GF-D8 (cell line): ENCODE measurements around the gene CACNA1H.
"Not testable (repeated sequence)": the region's sequence is repeated elsewhere in the genome, so short reads cannot be mapped to it uniquely, and the experiment has no call there.

Experiments
- DNase-seq: peaks from one replicate; lab custom pipeline; 2025; lab: John Stamatoyannopoulos, UW

CACNA1H gene

DNA sequence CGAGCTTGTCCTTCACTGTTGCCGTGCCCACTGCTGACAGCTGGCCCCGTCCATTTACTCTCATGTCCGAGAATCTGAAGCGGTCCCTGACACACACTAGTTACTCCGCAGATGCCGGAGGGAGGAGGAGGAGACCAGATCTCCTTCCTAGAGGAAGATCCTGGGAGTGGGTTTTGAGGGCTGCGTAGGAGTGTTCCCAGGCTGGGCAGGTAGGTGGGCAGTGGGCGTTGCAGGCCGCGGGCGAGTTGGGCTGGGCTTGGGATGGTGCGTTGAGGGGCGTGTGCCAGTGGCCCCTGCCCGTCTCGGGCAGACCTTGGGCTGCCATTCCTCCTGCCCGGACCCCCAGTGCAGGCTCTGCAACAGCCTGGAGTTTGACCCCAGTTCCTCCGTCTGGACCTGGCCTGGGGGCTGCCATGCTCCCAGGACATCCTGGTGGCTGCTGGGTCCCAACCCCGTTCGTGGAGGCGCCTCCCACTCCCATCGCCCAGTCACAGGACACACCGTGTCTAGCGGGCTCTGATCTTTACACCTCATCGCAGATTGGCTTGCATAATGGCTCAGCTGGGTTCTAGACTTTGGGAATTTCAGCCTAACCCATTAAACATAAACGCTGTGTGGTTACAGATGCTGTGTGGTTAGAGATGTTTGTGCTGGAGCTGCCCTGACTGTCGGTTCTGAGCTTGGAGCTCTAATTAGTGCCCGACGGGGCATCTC is 22.8 kb downstream of the CACNA1H start:
- DNase-seq = no peak

DNA sequence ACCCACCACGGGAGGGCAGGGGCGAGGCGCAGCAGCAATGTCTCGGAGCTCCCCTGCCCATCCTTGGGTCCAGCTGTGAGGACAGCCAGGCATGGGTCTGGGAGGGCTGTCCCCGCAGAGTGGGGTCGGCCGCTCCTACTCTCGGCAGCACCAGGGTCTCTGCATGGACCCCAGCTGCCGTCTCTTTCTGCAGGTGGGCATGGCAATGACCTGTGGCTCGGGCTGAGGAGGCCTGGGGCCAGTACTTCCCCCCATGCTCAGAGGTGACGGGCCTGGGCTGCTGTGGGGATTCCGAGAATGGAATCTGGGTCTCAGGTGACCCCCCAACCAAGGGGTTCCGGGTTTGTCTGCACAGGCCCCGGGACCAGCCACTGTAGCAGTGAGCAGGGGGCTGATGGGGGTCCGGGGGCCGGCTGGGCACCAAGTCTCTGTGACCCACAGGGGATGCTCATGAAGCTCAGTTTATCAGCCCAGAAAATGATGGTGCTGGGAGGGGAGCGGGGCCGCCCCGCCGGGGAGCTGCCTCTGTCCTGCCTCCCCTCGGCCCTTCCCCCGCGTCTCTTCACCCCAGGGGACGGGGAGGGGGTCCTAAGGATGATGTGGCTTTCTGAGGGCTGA is 23.5 kb downstream of the CACNA1H start:
- DNase-seq = no peak

DNA sequence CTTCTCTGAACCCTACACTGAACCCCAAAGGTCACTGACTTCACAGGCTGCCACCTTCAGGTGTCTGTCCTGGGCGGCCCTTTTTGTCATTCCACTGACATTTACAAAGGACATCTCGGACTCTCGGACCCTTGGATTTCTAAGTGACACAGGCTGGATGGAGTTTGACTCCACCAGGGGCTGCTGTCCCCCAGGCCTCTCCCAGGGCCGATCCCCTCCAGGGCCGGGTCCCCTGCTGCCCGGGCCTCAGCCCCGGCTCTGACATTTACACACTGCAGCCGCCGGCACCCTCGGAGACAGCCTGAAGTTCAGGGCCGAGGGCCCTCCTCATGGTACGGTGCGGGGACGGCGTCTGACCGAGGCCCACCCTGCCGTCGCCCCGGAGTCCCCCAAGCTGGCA is 24.1 kb downstream of the CACNA1H start:
- no peak for DNase-seq

DNA sequence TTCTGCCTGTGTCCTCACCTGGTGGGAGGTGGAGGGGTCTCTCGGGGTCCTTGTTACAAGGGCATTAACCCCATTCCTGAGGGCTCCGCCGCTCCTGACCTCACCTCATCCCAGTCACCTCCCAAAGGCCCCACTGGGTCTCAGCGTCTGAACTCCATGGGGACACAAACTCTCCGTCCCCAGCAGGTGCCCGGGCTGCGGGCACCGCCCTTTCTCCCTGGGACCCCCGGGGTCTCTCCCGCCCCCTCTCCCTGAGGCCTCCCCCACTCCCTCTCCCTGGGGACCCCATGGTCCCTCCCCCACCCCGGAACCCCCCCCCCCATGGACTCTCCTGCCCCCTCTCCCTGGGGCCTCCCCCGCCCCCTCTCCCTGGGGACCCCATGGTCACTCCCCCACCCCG is 24.8 kb downstream of the CACNA1H start:
- DNase-seq = no peak

DNA sequence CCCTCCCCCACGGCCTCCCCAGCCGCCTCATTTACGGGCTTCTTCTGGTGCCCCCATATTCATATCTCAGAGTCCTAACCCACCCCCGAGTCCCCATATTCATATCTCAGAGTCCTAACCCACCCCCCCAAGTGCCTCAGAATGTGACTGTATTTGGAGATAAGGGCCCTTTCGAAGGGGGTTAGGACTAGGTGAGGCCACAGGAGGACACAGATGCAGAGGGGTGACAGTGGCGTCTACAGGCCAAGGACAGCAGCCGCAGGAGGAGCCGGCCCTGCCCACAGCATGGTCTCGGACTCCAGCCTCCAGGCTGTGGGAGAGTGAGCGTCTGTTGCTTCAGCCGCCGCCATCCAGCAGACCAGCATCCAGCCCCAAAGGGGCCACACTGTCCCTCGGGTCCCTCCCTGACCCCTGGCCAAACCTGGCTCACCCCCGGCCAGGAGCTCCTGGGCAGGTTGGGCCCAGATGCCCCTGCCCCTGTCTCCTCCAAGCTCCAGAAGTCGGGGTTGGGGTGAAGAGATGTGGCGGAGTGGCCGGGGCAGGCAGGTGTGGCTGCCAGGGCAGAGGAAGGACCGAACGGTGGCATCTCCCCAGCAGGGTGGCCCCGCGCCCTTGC is 25.5 kb downstream of the CACNA1H start:
- DNase-seq = no peak

DNA sequence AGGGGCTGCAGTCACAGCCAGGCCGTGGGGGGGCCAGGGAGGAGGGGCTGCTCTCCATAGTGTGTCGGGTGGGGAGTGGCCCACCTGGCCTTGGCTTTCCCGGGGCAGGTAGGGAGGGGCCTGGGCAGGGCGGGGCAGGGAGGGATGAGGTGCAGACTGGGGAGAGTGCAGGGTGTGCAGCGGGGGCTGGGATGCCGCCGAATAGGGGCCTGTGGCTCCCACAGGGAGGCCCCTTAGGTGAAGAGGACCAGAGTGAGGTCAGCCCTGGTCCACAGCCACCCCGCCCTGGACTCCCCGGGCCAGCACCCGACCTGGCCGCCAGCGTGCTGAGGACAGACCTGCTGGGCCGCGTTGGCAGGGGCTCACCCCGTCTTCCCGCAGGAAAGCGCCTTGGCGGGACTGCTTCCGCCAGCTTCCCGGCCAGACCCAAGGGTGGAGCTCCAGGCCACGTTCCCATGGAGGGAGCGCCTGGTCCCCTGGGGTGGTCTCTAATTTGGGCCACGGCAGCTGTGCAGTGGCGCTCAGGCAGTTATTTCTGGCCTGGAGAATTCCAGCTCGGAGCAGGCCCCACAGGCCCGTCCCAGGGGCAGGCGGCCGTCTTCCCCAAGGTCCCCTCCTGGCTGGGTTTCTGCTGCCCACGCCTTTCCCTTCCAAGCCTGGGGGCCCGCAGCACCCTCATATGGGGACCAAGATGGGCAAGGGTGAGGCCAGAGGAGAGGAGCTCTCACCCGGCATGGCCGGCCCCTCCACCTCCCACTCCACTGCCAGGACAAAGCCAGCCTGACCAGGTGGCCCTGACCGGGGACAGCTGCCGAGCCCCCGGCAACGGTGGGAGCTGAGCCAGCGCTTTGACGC is 27.9 kb downstream of the CACNA1H start:
- DNase-seq = no peak

DNA sequence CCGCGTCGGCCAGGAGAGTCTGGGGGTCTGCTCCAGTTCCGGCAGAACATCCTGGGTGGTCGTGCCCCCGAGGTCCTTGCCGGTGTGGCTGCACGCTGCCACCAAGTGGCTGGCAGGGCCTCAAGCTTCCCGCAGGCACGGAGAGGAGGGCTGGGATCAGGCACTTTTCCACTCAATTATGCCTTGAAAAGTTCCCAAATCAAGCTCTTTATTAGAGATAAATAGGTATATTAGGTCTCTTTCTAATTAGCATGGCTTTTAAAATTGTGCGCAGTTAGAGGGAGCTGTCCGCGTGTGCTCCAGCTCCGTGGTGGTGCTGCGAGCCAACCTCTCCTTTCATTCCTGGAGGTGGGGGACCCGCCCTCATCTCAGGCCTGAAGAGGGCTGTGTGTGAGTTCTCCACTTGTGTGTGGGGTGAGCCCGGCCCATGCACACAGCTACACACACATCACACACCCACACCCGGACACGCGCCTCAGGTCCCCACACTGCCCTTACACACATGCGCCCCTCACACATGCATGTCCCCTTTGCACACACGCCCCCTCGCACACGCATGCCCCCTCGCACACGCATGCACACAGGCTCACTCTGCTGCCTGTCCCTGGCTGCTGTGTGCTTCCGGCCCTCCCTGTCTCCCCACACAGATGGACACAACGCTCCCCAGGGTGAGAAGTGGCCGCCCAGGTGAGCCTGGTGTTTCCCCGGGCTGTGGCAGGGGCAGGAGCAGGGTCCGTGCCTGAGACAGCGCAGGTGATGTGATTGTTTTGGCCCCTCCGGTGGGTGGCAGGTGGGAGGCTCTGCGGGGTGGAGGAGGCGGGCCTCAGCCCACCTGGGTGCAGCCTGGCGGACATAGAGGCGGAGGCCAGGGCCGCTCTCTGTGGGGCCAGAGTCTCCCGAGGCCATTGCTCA is 28.8 kb downstream of the CACNA1H start:
- DNase-seq = no peak

- no peak for DNase-seq
Observed at GRCh38 chr16:1182316-1182671, 29.4 kb downstream of the CACNA1H start.

- no peak for DNase-seq
Observed at GRCh38 chr16:1182950-1183907, 30.3 kb downstream of the CACNA1H start.

DNA sequence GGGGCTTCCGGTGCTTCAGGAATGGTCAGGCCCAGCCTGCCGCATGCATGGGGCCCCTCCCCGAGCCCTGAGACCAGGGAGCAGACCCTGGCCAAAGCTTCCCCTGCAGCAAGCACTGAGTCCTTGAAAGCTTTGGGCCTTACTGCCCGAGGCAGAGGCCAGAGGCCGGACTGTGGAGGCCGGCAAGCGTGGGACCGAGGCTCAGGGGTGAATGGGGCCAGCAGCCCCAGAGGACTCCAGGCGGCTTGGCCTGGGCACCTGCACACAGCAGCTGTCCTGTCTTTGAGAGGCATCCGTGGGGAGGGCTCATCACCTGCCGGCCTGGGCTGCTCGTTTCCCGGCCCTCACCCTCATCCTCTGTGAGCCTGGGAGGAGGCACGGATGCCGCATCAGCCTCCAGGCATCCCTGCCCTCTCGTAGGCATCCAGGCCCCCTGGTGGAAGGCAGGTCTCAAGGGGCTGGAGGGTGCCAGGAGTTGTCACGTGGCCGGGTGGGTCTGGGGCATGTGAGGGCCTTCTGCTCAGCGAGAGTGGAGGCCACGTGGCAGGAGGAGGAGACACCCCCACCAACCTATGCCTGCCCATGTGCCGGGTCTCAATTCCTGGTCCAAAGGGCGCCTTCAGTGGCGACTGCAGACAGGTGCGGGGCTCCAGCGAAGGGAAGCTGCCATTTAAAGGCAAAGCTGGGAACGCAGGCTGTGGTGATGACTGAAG is 31.4 kb downstream of the CACNA1H start:
- no peak for DNase-seq

GRCh38 chr16:1184980-1185379 is 32.1 kb downstream of the CACNA1H start:
- no peak for DNase-seq

- DNase-seq = not testable (repeated sequence)
Observed at GRCh38 chr16:1185460-1186207, 32.7 kb downstream of the CACNA1H start.

DNA sequence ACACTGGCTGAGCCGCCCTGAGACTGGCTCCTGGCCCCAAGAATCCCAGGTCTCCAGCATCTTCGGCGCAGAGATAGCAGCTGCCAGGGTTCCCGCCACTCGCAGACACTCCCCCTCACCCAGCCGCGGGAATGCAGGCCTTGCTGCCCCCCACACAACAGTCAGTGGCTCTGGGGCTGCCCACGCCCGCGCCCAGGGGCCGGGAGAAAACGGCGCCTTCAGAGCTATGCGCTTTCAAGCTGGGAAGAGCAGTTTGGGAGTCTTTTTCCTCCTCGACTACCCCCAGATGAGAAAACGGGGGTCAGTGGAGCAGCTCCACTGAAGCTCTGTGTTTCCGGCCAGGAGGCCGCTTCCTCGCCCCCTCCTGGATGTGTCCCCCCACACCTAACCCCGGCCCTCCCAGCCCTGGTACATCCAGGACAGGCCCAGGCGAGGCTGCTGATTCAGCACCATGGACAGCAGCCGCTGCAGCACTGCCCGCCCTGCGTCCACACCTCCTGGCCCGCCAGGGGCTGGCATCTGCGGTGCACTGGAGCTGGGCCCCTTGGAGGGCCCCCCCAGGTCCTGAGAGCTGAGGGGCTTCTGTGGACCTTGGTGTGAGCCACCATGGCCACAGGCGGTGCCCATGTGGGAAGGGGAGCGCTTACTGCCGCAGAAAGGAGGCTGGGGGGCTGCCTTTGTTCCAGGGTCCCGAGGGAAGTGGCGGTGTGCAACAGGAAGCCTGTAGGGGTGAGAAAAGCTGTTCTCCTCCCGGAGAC is 35.7 kb downstream of the CACNA1H start:
- no peak for DNase-seq

- no peak for DNase-seq
Observed at GRCh38 chr16:1189455-1189854, 36.5 kb downstream of the CACNA1H start.

- DNase-seq = not testable (repeated sequence)
Observed at GRCh38 chr16:1190789-1191188, 37.9 kb downstream of the CACNA1H start.

GRCh38 chr16:1192384-1193073 is 39.6 kb downstream of the CACNA1H start:
- DNase-seq = no peak

DNA sequence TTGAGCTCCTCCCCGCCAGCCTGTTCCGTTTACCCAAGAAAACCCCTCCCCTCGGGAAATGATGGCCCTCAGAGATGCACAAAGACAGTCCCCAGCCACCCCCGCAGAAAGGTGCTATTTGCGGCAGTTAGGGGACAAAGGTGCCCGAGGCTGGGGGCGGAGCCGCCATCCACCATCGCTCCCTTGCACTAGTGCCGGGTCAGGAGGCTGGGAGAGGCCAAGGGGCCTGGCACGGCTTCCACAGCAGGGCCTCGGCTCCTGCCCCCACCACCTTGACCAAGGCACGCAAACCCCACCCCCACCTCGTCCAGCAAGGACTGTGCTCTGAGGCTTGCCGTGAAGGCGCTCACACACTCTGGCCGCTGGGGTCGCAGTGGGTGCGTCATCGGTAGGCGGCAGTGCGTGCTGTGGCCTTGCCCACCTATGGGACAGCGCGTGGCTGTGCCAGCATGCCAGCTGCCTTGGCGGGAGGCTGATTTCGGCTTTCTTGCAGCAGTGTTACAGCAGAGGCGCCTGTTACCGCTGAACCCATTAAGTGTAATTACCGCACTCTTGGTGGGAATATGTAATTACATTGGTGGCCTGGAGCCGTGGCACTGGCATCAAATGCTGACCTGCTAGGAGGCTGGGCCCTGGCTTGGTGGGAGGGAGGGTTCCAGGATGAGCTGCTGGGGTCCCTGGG is 40.4 kb downstream of the CACNA1H start:
- no peak for DNase-seq
